MV-4-11 (cell line): ENCODE measurements around the gene TMEM229A.
"Not testable (repeated sequence)": the region's sequence is repeated elsewhere in the genome, so short reads cannot be mapped to it uniquely, and the experiment has no call there.

Experiments used
- DNase-seq: peaks from one replicate; lab custom pipeline; 2025; lab: John Stamatoyannopoulos, UW

TMEM229A gene

GRCh38 chr7:124032369-124033094, at the start of gene TMEM229A:
TSS of gene TMEM229A (minus strand) at chr7:124033067. CDS start at chr7:124033003, 64 bp downstream.
- DNase-seq, result no peak

DNA sequence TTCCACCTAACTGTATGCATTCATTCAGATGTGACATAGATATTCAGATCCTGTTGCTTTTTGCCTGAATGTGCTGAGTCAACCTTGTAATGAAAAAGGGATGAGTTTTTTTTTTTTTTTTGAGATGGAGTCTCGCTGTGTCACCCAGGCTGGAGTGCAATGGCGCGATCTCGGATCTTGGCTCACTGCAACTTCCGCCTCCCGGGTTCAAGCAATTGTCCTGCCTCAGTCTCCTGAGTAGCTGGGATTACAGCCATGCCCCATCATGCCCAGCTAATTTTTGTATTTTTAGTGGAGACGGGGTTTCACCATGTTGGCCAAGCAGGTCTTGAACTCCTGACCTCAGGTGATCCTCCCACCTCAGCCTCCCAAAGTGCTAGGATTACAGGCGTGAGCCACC, 49.4 kb upstream of the TMEM229A start:
- DNase-seq, result not testable (repeated sequence)

DNA sequence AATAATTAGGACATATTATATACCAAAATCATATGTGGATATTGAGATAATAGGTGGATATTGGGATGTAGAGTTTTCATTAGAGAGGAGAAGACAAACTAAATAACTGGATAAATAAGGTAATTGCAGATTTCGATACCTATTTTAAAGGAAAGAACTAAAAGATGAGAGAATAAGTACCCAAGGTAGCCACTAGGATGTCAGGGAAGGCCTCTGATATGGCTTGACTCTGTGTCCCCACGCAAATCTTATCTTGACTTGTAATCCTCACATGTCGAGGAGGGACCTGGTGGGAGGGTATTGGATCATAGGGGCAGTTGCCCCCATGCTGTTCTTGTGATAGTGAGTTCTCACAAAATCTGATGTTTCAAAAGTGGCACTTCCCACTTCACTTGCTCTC, 44.7 kb upstream of the TMEM229A start:
- no peak for DNase-seq

DNA sequence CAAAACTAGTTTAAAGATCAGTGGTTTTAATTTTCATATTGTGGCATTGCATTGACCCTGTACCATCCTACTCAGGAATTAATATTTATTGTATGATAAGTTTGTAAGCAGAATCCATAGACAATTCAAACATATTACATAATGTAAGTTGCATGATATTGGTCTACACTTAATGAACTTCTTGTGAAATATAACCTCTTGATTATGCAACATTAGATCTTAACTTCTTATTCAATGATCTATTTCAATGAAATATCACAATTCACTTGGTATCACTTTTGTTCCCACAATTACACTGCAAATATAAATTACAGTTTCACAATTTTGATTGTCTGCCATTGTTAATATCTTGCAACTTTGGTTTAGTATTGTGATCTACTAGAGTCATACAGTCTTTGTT, 44.0 kb upstream of the TMEM229A start:
- DNase-seq, result no peak

DNA sequence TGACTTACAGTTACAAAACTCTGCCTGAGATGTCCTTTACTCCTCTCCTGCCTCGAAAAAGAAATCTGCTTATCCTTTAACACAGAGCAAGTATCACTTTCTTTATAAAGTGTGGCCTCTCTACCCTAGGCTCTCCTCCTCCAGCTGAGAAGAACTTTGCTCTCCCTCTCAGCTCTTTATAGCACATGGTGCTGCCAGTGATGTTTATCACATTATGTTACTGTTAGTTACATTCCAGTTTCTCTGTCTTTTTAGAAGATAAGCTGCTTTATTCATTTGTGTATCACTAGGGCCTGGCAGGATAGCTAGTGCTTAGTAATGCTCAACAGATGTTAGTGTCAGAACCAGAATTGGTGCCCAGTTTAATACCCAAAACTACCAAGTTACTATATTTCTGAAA, 41.1 kb upstream of the TMEM229A start:
- DNase-seq, result no peak

- DNase-seq, result no peak
Measured at GRCh38 chr7:124073310-124073645, 40.4 kb upstream of the TMEM229A start.

DNA sequence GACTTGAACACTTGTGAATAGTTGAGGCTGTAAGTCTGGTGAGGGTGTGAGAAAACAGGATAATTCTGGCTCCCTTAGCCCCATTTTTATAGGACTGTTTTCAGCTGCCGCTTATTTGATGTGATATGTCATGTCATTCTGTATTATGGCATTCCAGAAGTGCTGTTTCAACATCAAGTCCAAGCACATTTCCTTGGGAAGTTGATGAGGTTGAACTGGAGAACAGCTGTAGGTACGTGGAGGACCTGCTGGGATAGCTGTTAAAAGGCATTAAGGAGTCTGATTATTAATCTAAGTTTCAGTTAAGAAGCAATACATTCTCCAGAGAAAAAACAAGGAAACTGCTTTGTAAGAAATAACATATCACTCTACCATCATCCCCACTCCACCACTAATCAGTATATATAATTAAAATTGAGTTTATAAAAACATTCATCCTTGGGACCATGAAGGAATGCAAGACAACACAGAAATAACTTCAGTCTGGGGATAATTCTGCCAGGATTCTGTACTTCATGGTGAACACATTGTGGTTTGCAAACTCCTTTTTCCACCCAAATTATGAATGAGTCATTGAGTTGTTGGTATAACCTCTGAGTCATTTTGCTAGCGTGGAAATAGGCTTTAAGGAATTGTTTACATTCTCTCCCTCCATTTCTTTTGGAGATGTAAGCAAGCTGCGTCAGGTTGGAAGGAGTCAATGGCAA, 39.9 kb upstream of the TMEM229A start:
- no peak for DNase-seq

GRCh38 chr7:124071843-124072242, 39.0 kb upstream of the TMEM229A start:
- DNase-seq, result no peak

DNA sequence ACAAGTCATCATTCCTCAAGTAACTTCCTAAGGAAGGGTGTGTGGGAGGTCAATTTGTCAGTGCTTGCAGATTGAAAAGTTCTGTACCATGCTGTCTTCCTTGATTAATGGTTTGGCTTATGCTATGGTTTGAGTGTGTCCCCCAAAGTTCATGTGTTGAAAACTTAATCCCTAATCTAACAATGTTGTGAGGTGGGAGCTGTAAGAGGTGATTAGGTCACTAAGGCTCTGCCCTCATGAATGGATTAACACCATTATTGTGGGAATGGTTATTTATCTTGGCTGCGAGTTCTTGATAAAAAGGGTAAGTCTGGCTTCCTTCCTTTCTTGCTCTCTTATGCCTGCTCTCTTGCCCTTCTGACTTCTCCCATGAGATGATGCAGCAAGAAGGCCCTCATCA, 29.3 kb upstream of the TMEM229A start:
- DNase-seq, result no peak

- DNase-seq, result no peak
Measured at GRCh38 chr7:124060528-124060927, 27.7 kb upstream of the TMEM229A start.

- DNase-seq, result no peak
Measured at GRCh38 chr7:124059375-124059774, 26.5 kb upstream of the TMEM229A start.

- no peak for DNase-seq
Measured at GRCh38 chr7:124058515-124058914, 25.6 kb upstream of the TMEM229A start.

DNA sequence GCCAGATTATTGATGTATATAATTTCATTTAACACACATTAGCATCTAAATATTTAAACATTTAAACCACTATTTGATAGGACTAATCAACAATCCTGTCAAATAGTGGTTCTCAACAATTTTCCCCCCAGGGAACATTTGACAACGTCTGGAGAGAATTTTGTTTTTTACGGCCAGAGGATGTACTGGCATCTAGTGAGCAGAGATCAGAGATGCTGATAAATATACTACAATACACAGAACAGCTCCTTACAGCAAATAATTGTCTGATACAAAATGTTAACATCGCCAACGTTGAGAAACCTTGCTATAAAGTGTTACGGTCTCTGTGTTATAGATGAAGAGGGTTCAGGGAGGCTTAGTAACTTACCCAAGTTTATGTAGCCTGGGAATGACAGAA, 25.0 kb upstream of the TMEM229A start:
- no peak for DNase-seq

DNA sequence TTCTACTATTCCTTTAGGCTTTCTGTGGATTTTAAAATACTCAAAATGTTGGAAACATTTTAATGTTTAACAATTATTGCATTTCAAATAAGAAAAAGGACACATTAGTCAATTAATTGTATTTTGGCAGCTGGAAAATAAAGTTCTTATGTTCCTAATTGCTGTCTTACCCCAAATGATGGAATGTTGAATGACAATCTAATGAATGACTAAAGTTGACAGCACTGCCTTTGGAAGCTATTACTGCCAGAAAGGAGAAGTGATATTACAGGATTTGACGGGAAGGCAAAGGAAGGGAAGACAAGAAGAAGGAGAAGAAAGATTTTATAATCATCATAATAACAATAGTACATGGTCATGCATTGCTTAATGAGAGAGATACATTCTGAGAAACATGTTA, 23.4 kb upstream of the TMEM229A start:
- DNase-seq, result no peak

- DNase-seq, result no peak
Measured at GRCh38 chr7:124051681-124052377, 19.0 kb upstream of the TMEM229A start.

DNA sequence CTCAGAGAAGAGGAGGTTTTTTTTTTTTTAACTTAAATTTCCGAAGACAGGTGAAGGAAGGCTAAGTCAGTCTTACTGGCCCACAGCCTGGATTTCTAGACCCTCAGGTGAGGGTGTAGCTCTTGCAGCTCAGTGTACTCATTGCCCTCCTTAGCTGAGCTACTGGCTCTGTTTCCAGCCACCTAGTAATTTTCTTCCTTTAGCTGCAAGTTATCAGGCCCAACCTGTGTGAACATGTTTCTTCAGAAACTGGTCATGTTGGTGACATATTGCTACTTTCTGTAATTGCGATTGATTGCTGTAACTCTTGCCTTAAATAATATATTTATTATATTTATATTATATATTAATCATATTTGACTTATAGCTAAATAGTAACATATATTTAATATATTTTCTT, 10.0 kb upstream of the TMEM229A start:
- DNase-seq, result no peak

DNA sequence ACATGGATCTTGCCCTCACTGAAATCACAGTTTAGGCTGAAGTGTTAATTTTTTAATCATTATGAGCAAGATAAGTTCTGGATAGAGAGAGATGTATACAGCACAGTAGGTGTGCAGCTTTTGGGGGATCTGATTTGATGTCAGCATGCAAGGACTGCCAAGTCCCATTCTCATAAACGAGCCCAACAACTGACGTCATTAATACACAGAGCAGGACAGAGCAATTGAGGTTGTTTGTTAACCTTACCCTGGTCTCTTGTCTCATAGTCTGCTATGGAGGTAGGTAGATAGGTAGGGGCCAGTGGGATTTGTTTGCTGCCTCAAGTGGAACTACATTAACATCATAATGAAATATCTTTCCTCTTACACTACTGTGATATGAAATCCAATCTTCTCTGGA, 8.6 kb upstream of the TMEM229A start:
- DNase-seq, result no peak

DNA sequence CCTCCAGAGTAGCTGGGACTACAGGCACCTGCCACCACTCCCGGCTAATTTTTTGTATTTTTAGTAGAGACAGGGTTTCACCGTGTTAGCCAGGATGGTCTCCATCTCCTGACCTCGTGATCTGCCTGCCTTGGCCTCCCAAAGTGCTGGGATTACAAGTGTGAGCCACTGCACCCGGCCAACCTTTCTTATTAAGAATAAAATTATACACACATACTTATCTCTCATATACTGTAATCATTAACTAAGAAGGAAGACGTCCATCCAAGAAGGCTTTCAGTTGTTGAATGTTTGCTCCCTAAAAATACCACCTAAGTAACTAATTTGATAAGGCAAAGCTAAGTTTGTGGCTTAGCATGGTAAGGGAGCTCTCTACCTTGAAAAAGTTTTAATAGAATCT, 5.0 kb upstream of the TMEM229A start:
- DNase-seq, result not testable (repeated sequence)

DNA sequence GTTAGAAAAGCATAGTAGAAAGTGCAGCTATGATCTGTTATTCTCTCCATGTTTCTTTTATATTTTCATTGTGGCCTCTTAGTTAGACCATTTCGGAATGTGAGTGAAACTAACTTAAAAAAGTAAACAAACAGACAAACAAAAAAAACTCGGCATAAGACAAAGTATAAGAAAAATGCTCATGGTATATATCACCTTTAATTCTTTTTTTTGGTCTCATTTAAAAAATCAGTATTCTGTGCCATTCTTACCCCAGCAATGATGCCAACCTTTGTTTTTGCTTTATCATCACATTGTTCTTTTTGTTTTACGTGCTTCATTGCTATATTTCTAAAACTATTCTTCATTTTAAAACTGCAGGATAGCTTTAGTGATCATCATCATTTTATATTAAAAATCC, 2.8 kb upstream of the TMEM229A start:
- DNase-seq, result no peak

- no peak for DNase-seq
Measured at GRCh38 chr7:124034754-124035100, 1.9 kb upstream of the TMEM229A start.

DNA sequence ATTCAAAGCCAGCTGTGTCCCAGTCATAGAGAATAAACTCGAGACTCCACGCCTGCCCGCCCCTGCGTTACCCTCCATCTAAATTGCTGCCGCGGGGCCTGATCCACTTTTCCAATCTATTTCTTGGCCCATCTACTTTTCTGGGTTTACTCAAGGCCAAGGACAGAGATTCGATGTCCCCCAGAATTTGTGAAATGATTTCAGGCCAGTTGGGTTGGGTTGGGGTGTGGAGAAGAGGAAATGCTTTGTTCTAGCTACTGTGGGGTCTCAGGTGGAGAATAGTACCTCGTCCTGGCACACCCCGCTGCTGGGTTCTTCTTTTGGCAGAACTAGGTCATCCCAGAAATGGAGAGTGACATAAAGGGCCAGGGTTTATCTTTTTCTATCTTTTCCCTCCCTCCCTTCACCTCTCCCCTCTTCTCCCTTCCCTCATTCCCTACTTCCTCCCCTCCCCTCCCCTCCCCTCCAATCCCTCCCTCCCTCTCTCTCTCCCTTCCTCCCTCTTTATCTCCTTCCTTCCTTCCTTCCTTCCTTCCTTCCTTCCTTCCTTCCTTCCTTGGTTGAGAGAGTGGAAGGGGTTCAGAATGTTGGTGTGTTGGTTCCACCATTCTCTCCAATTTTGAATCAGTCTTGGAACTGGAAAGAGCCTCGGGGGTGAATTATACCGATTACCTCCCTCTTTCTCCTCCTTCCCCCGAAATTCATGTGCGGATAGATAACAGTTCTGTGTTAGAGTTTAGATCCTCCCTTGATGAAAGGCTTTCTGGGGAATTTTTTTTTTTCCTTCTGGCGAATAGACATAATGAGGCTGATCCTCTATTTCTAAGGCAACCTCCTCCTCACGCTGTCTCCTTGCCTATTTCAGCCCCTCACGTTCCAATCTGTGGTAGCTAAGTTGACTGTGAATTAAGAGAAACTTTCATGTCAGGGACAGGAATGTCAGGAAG, 1.2 kb upstream of the TMEM229A start:
- DNase-seq, result no peak

DNA sequence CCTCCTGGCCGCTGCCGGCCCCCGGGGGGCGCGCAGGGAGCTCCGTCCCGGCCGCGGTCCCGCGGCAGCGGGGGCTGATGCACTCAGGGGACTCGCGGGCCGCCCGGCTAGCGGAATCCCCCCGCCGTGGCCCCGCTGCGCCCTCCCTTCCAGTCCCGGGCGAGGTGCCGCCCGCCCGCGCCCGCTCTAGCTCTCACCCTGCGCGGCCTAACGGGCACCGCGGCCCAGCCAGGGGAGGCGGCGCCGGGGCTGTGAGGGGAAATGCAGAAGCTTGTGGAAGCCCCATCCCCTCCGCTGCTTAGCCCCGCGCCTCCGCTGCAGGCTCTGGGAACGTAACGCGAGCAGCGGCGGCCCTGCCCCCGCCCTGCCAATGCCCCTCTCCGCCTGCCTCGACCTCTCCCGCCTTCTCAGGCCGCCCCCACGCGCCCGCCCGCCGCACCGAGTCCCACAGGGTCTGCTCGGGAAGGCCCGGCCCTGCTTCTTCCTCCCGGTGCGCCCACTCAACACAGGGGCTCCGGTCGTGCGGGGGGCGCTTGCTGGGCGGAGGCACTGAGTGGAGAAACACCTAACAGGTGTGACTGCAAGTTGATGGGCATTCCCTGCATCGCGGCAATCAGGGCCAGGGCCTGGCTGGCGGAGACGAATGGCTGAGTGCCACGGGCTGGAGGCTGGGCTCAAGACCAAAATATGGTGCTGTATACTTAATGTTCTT, 384 bp upstream of the TMEM229A start:
- no peak for DNase-seq
